Left cardiac atrium (tissue), 2 donors: ENCODE results near the gene HSD17B3. TPM values are rescaled to one million over a fixed set of nuclear protein-coding genes. Genes with fewer than 3 reads are reported as not detected.

ENCODE experiments used
- total RNA-seq, 2 donors: library from RNA; stranded (reverse); fragmentation: NEBNext Ultra II Directional; extraction: Animal tissue kit (Norgen Biotek cat#: 25700); gene quantifications; one replicate each; pipeline ENCODE4 v1.2.1, GENCODE V29; 2021
- donor health status: DM: no; HTN: yes; CAD: no; lungs with severe emphysema.
- donor health status: DM: yes; HTN: yes; CAD: no.

Gene HSD17B3
- total RNA-seq, 2 donors from 2014 or later: 0.76 to 1.4 TPM

Other genes with a start within 250 kb of the HSD17B3 start
- 10 to 100 TPM; 14.1 to 14.2 TPM for gene SLC35D2, start 81.5 kb upstream of the HSD17B3 start, total RNA-seq
- 1 to 10 TPM; 2.2 to 3.1 TPM for gene ZNF367, start 116.2 kb upstream of the HSD17B3 start, total RNA-seq
- 10 to 100 TPM; 19.2 to 19.5 TPM for gene HABP4, start 148.0 kb upstream of the HSD17B3 start, total RNA-seq